CMK (cell line): ENCODE measurements around the gene RAB13.

ENCODE experiments used
- DNase-seq: peaks from one replicate; pipeline ENCODE4 v3.0.0-alpha.2; 2010; ENCODE audit warnings: low read depth

The RAB13 gene

GRCh38 chr1:153932156-153933131 is 53.7 kb downstream of the RAB13 start:
- DNase-seq: no peak
